Mucosa of descending colon (tissue), 3 donors: ENCODE results near the gene TMEM187. TPM values are rescaled to one million over a fixed set of nuclear protein-coding genes. Genes with fewer than 3 reads are reported as not detected.
A peak's percentile ranks its signal among the peaks of the same experiment; 100 is the strongest.
"Not testable (repeated sequence)": the region's sequence is repeated elsewhere in the genome, so short reads cannot be mapped to it uniquely, and the experiment has no call there.

Experiments used
- ATAC-seq: fragments of 200-7000 bp; cut with Tn5 transposase; one replicate; pipeline ENCODE4 v1.9.1; 2020; ENCODE audit warnings: mild to moderate bottlenecking, moderate library complexity
- DNase-seq, 3 donors: peaks; one replicate each; pipeline ENCODE4 v3.0.0-alpha.2; 2020
- H3K36me3 ChIP-seq: fragments of 200-600 bp; one replicate; pipeline ENCODE4 v1.8.0; 2021; ENCODE audit warnings: low read depth, mild to moderate bottlenecking
- H3K4me1 ChIP-seq: fragments of 200-600 bp; one replicate; pipeline ENCODE4 v1.8.0; 2021; ENCODE audit warnings: low read depth, mild to moderate bottlenecking
- H3K4me3 ChIP-seq: fragments of 200-600 bp; one replicate; pipeline ENCODE4 v1.8.0; 2021; ENCODE audit warnings: mild to moderate bottlenecking
- H3K9me3 ChIP-seq: fragments of 200-600 bp; one replicate; pipeline ENCODE4 v1.8.0; 2021; ENCODE audit warnings: mild to moderate bottlenecking
- intact Hi-C, 2 donors: fragments of 100-400 bp; cut with DNase I in 1 of 2; cut with micrococcal nuclease in 1 of 2; formaldehyde crosslinking; loops; one replicate each; pipeline versions ENCODE4 v1.11.0 to v1.11.1; 2022; cut with DNase I, micrococcal nuclease
- total RNA-seq, 3 donors: library from RNA; stranded (reverse); fragmentation: NEBNext Ultra II Directional in 2 of 3; extraction: Animal tissue kit (Norgen Biotek cat#: 25700) in 2 of 3; gene quantifications; one replicate each; pipeline versions ENCODE4 v1.2.1 to v1.2.4, GENCODE V29; 2021 to 2023
- TF ChIP-seq, protein P1 (sequence below): fragments of 200-600 bp; IDR thresholded peaks from one replicate; pipeline ENCODE4 v1.8.0; 2022; ENCODE audit warnings: antibody characterized with exemption, mild to moderate bottlenecking
- donor health status: DM: no; HTN: no; CAD: no; lungs with moderate emphysema.
- donor health status: DM: no; HTN: no; CAD: no.
- donor health status: DM: no; HTN: yes; CAD: no.

Gene TMEM187
- total RNA-seq, 3 donors from 2014 or later, result 4.8 to 7.9 (median 7.8) TPM

DNA sequence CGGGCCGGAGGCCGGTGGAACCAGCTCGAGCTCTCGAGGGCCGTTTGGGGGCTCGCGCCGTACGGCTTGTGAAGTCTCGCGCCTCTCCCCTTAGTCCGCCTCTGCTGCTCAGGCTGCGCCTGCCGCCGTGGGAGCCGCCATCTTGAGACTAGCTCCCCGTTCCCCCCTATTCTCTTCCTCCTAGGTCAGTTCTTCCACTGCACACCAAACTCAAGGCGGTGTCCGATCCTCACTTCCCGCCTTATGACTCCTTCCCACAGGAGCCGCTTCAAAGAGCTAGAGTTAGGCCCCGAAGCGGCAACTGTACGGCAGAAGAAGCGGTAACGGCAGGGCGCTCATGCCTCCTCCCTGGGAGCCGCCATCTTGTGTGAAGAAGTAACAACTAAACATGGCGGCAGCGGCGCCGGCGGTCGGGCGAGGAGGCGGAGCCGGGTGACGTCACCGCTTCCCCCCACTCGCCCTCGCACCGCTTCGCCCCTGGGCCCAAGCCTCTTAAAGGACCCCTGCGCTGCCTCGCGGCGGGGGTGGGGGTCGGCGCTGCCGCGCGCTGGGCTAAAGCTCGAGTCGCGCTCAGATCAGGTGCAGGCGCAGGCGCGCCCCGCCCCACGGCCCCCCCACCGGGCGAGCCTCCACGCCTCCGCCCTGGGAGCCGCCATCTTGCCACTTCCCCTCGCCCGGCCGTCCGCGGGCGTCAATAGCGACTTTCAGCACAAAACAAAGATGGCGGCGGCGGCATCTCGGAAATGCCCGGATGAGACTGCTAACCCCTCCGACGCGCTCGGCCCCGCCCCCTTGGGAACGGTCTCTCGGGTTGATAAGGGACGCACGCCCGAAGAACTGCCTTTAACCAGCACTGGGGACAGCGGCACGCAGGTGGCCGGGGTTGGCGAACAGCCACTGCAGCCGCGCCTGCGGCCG is 845 bp upstream of the TMEM187 start, which contains the start of gene HCFC1:
HCFC1 (minus strand) TSS at position 369 of the 918 bp plus-strand sequence. CDS start 978 bp downstream, outside the sequence.
- peak; percentile 89 to 97 (median 91) for DNase-seq
- Histone ChIP-seq H3K36me3 (no peaks in the 10 kb centered on the region), H3K4me1 (peaks cover 17% of the 10 kb centered on the region), H3K9me3 (no peaks in the 10 kb centered on the region), H3K4me3 (peak within 1 kb of the TSS; percentile 48)
- intact Hi-C loops, result no loop called here
- ATAC-seq, result peak; percentile 71
- TF ChIP-seq, protein P1, sequence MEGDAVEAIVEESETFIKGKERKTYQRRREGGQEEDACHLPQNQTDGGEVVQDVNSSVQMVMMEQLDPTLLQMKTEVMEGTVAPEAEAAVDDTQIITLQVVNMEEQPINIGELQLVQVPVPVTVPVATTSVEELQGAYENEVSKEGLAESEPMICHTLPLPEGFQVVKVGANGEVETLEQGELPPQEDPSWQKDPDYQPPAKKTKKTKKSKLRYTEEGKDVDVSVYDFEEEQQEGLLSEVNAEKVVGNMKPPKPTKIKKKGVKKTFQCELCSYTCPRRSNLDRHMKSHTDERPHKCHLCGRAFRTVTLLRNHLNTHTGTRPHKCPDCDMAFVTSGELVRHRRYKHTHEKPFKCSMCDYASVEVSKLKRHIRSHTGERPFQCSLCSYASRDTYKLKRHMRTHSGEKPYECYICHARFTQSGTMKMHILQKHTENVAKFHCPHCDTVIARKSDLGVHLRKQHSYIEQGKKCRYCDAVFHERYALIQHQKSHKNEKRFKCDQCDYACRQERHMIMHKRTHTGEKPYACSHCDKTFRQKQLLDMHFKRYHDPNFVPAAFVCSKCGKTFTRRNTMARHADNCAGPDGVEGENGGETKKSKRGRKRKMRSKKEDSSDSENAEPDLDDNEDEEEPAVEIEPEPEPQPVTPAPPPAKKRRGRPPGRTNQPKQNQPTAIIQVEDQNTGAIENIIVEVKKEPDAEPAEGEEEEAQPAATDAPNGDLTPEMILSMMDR, result no peak

DNA sequence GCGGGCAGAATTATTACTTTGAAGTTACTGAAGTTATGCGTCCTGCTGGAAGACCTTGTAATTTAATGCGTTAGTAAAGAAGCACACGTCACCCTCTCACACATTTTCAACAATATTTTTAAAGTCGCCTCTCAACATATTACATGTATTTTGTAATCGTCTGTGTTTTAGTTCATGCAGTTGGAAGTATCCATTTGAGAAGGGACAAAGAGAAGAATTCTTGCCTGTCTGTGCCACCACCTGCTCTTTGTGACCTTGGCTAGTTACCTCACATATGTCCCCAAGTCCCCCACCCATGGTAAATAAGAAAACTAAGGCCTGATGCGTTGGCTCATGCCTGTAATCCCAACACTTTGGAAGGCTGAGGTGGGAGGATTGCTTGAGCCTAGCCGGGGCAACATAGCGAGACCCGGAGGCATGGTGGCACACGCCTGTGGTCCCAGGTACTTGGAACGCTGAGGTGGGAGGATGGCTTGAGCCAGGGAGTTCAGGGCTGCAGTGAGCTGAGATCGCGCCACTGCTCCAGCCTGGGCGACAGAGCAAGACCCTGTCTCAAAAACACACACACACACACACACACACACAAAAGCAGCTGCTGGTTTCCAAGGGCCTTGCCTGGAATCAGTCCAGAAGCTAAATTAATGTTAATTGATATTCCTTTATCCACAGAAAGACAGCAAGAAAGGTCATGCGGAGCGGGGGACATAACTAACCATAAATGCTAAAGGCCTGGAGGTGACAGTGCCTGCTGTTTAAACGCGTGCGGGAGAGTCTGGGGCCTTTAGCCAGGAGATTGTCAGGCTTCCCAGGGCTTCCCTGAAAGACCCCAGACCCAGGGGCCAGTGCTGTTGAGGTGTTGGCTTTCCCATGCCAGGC is 811 bp downstream of the TMEM187 start:
- H3K36me3 ChIP-seq, result no peaks in the 10 kb centered on the region
- intact Hi-C loops, result no loop called here
- DNase-seq, result no peak
- H3K4me3 ChIP-seq, result peak overlapping the region; percentile 48
- no peak for ATAC-seq
- peaks cover 17% of the 10 kb centered on the region for H3K4me1 ChIP-seq
- TF ChIP-seq, protein P1, result no peak
- H3K9me3 ChIP-seq, result no peaks in the 10 kb centered on the region

DNA sequence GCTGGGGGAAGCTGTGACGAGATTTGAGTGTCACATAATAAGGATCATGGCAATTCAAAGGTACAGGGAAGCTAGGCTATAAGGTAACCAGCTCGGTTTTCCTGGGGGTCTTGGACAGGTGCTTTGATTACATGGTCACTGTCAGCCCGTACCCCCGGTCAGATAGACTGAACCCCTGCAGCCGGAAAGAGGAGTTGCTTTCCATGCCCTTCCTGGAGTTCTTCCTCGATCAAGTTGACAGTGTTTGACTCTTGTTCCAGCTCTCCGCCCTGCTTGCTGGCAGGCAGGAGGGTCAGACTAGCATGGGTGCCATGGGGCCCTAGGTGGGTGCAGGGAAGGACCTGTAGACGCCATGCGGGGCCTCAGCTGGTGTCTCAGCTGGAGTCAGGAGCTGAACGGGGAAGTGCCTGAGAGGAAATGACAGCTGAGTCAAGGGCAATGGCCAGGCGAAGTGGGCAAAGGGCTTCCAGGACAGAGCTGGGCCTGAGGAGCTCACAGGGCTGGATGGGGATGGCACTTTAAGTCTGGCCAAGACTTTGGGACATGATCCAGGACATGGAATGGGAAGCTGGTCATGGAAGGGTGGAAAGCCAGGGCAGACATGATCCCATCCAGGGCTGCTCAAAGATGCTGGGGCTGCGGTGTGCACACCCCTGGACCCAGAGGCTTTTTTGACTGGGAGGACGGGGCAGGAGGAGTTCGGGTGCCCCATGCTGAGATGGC is 1.6 kb downstream of the TMEM187 start:
- TF ChIP-seq, protein P1, result no peak
- Histone ChIP-seq H3K4me3 (no peak overlapping the region), H3K9me3 (no peaks in the 10 kb centered on the region), H3K36me3 (no peaks in the 10 kb centered on the region), H3K4me1 (peaks cover 11% of the 10 kb centered on the region)
- no peak for ATAC-seq
- peak in 2 of 3 donors; percentile 57 to 70 for DNase-seq
- intact Hi-C loops, result no loop called here

DNA sequence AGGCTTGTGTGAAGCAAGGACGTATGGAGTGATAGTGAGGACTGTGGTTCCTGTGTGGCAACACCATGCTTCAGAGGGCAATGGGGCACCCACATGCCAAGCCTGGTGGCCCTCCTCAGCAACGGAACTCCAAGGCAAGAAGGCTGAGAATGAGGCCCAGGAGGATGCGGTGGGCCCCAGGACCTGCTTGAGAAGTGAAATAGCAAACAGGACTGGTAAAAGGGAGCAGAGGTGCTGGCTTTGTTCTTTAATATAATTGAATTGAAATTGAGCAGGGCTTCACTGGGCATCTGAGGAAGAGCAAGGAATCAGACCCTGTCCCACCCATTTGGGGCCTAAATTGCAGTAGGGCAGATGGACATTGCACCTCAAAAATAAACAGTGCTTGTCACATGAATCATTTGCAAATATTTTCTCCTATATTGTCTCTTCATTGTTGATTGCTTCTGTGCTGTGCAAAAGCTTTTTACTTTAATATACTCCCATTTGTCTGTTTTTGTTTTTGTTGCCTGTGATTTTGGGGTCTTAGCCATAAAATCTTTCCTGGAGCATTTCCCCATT is 2.3 kb downstream of the TMEM187 start:
- TF ChIP-seq, protein P1, result no peak
- Histone ChIP-seq H3K36me3 (no peaks in the 10 kb centered on the region), H3K4me1 (peaks cover 4% of the 10 kb centered on the region), H3K4me3 (no peak overlapping the region), H3K9me3 (no peaks in the 10 kb centered on the region)
- DNase-seq (no peak), ATAC-seq (no peak)
- intact Hi-C loops, result no loop called here

DNA sequence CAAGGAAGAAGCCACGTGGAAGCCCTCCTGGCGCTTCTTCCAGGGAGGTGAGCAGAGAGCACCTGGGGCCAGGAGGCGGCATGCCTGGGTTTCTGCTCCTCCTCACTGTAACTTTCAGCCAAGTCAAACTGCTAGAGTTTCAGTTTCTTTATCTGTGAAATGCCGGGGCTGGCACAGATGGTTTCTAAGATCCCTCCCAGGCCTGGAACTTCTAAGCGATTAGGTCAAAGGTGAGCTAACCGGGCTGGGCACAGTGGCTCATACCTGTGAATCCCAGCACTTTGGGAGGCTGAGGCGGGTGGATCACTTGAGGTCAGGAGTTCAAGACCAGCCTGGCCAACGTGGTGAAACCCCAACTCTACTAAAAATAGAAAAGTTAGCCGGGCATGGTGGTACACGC is 7.8 kb downstream of the TMEM187 start:
- DNase-seq (peak in 1 of 3 donors; percentile 26), ATAC-seq (peak; percentile 72)
- H3K4me1 ChIP-seq, H3K9me3 ChIP-seq, H3K36me3 ChIP-seq, H3K4me3 ChIP-seq, intact Hi-C loops: not testable (repeated sequence)
